SK-N-SH (cell line): Measurements from ENCODE around the gene SP4. TPM values are rescaled to one million over a fixed set of nuclear protein-coding genes. Genes with fewer than 3 reads are reported as not detected.

Source experiments
- CTCF ChIA-PET: fragments of 300-600, 350-600 bp; formaldehyde crosslinking; extraction: SDS; loops from one replicate; lab custom pipeline; 2021; lab: Yijun Ruan, JAX
- POLR2A ChIA-PET: fragments of 350-600 bp; sonication (Branson Sonifier 250); formaldehyde crosslinking; extraction: SDS; loops from one replicate; lab custom pipeline; 2020; ENCODE audit warnings: antibody characterized with exemption, inconsistent platforms; lab: Yijun Ruan, JAX
- DNase-seq: peaks from one replicate; pipeline ENCODE4 v3.0.0; 2012
- H2AFZ ChIP-seq: fragments of 200-600 bp; sonication (generic); 2 replicates; pipeline ENCODE4 v1.8.1; 2016; ENCODE audit warnings: antibody characterized with exemption, mild to moderate bottlenecking, low read depth
- H3F3A ChIP-seq: fragments of 200-600 bp; sonication (generic); replicated peaks from 2 replicates; pipeline ENCODE3; 2016; ENCODE audit warnings: antibody characterized with exemption, mild to moderate bottlenecking; ENCODE audit not compliant: insufficient read depth
- H3K27ac ChIP-seq, 2 experiments: fragments of 200-500 bp in 1 of 2; fragments of 200-600 bp in 1 of 2; sonication (Bioruptor generic) in 1 of 2; sonication (generic), shearing (Covaris generic) in 1 of 2; 2 replicates each; pipeline versions ENCODE4 v1.5.1 to v1.6.1; 2014 to 2016; ENCODE audit warnings: low read depth in 2 of 2, inconsistent platforms in 1 of 2, low read length in 1 of 2, mild to moderate bottlenecking in 1 of 2, mixed read lengths in 1 of 2
- H3K27me3 ChIP-seq: fragments of 200-600 bp; sonication (generic), shearing (Covaris generic); 2 replicates; pipeline ENCODE4 v1.6.1; 2016; ENCODE audit warnings: mixed run types; ENCODE audit not compliant: insufficient read depth
- H3K36me3 ChIP-seq, 2 experiments: fragments of 200-500 bp in 1 of 2; fragments of 200-600 bp in 1 of 2; sonication (Bioruptor generic) in 1 of 2; sonication (generic) in 1 of 2; replicated peaks in 1 of 2; 2 replicates each; pipeline versions ENCODE3 to v1.5.1; 2014 to 2016; ENCODE audit warnings: low read length in 1 of 2, mild to moderate bottlenecking in 1 of 2; ENCODE audit not compliant: insufficient read depth in 2 of 2, control insufficient read depth in 1 of 2
- H3K4me1 ChIP-seq, 2 experiments: fragments of 200-500 bp in 1 of 2; fragments of 200-600 bp in 1 of 2; sonication (Bioruptor generic) in 1 of 2; sonication (generic), shearing (Covaris generic) in 1 of 2; 2 replicates each; pipeline versions ENCODE4 v1.5.1 to v1.6.1; 2014 to 2016; ENCODE audit warnings: low read depth in 1 of 2, low read length in 1 of 2, mixed run types in 1 of 2; ENCODE audit not compliant: insufficient read depth in 2 of 2, control insufficient read depth in 1 of 2
- H3K4me2 ChIP-seq: fragments of 200-600 bp; sonication (generic), shearing (Covaris generic); 2 replicates; pipeline ENCODE4 v1.6.1; 2017; ENCODE audit warnings: mixed run types
- H3K4me3 ChIP-seq, 2 experiments: fragments of 200-500 bp in 1 of 2; fragments of 200-600 bp in 1 of 2; sonication (Bioruptor generic) in 1 of 2; sonication (generic), shearing (Covaris generic) in 1 of 2; 2 replicates each; pipeline versions ENCODE4 v1.5.1 to v1.8.1; 2014 to 2016; ENCODE audit warnings: low read depth in 2 of 2, inconsistent platforms in 1 of 2, low read length in 1 of 2, mild to moderate bottlenecking in 1 of 2, mixed read lengths in 1 of 2, moderate library complexity in 1 of 2
- H3K79me2 ChIP-seq: fragments of 200-600 bp; sonication (generic); 2 replicates; pipeline ENCODE4 v1.8.1; 2017; ENCODE audit warnings: mild to moderate bottlenecking; ENCODE audit not compliant: insufficient read depth
- H3K9ac ChIP-seq: fragments of 200-600 bp; sonication (generic); 2 replicates; pipeline ENCODE4 v1.6.1; 2017; ENCODE audit warnings: mixed run types
- H3K9me2 ChIP-seq: fragments of 200-600 bp; sonication (generic); 2 replicates; pipeline ENCODE4 v1.6.1; 2017; ENCODE audit warnings: mixed run types
- H3K9me3 ChIP-seq: fragments of 200-600 bp; sonication (generic); 2 replicates; pipeline ENCODE4 v1.6.1; 2017; ENCODE audit warnings: mixed run types, mild to moderate bottlenecking, moderate library complexity
- H4K20me1 ChIP-seq: fragments of 200-600 bp; sonication (generic); 2 replicates; pipeline ENCODE4 v1.6.1; 2017; ENCODE audit warnings: mild to moderate bottlenecking, mixed run types; ENCODE audit not compliant: insufficient read depth
- CHD2 ChIP-seq: fragments of 150-350 bp; IDR thresholded peaks from 2 replicates; pipeline ENCODE4 v1.6.1; 2018; ENCODE audit warnings: low read length; ENCODE audit not compliant: partially characterized antibody
- CTCF ChIP-seq: fragments of 200-600 bp; sonication (generic); IDR thresholded peaks from 2 replicates; pipeline ENCODE4 v1.6.1; 2017; ENCODE audit warnings: antibody characterized with exemption, mild to moderate bottlenecking, moderate library complexity
- ELF1 ChIP-seq: IDR thresholded peaks from 2 replicates; pipeline ENCODE4 v1.4.0; 2012
- FOXJ3 ChIP-seq: sonication (generic); formaldehyde crosslinking; IDR thresholded peaks from 2 replicates; pipeline ENCODE4 v1.5.1; 2020; ENCODE audit warnings: mild to moderate bottlenecking, missing genetic modification reagents
- FOXM1 ChIP-seq: IDR thresholded peaks from 2 replicates; pipeline ENCODE4 v1.4.0; 2012; ENCODE audit warnings: low read depth, mild to moderate bottlenecking
- GATA2 ChIP-seq: sonication (generic); formaldehyde crosslinking; IDR thresholded peaks from 2 replicates; pipeline ENCODE4 v1.5.0; 2020; ENCODE audit warnings: mild to moderate bottlenecking, missing genetic modification reagents
- IRF3 ChIP-seq: fragments of 150-350 bp; IDR thresholded peaks from 2 replicates; pipeline ENCODE4 v1.6.1; 2016; ENCODE audit warnings: mild to moderate bottlenecking, low read depth, low read length
- MAX ChIP-seq: IDR thresholded peaks from 2 replicates; pipeline ENCODE4 v1.4.0; 2012; ENCODE audit warnings: low read depth
- MEF2A ChIP-seq: IDR thresholded peaks from 2 replicates; pipeline ENCODE4 v1.4.0; 2012; ENCODE audit warnings: low read depth, borderline replicate concordance
- MXI1 ChIP-seq: IDR thresholded peaks from 2 replicates; pipeline ENCODE4 v1.6.1; 2012; ENCODE audit warnings: mild to moderate bottlenecking, low read depth, low read length, improper control_type of control experiment
- PBX3 ChIP-seq: IDR thresholded peaks from 2 replicates; pipeline ENCODE4; 2012
- RAD21 ChIP-seq: IDR thresholded peaks from 2 replicates; pipeline ENCODE4 v1.6.1; 2012; ENCODE audit warnings: mild to moderate bottlenecking, low read length
- RFX5 ChIP-seq: IDR thresholded peaks from 2 replicates; pipeline ENCODE4 v1.6.1; 2012; ENCODE audit warnings: mild to moderate bottlenecking, improper control_type of control experiment, low read length
- RXRA ChIP-seq: IDR thresholded peaks from 2 replicates; pipeline ENCODE4 v1.4.0; 2012; ENCODE audit warnings: low read depth, mild to moderate bottlenecking, borderline replicate concordance
- SMC3 ChIP-seq: IDR thresholded peaks from 2 replicates; pipeline ENCODE4 v1.6.1; 2012; ENCODE audit warnings: low read depth, low read length, improper control_type of control experiment
- TAF1 ChIP-seq: IDR thresholded peaks from 2 replicates; pipeline ENCODE4 v1.6.1; 2012; ENCODE audit warnings: low read depth, mild to moderate bottlenecking, low read length, moderate library complexity, borderline replicate concordance
- TEAD4 ChIP-seq: IDR thresholded peaks from 2 replicates; pipeline ENCODE4 v1.4.0; 2012; ENCODE audit warnings: mild to moderate bottlenecking, borderline replicate concordance; ENCODE audit not compliant: insufficient read depth
- USF2 ChIP-seq: fragments of 150-350 bp; IDR thresholded peaks from 2 replicates; pipeline ENCODE4 v1.6.1; 2017; ENCODE audit warnings: antibody characterized with exemption, low read length, low read depth, borderline replicate concordance
- YY1 ChIP-seq: IDR thresholded peaks from 2 replicates; pipeline ENCODE4 v1.4.0; 2012; ENCODE audit warnings: low read depth, mild to moderate bottlenecking
- WGBS: methylation state at CpG from one replicate; pipeline ENCODE4 v1.1.6; 2017; ENCODE audit warnings: low lambda C conversion rate; 5-methylcytosine and 5-hydroxymethylcytosine counted together
- polyA plus RNA-seq, 3 experiments: library from polyadenylated mRNA; depleted of rRNA; stranded (reverse); fragments of >200 nt; gene quantifications; 2 replicates each; pipeline ENCODE4 v1.2.3, GENCODE V29; 2012

SP4 gene
- polyA plus RNA-seq, 1 of the 3 experiments (the other 2 are of a cell fraction): 1.1 TPM

GRCh38 chr7:21427182-21427870 lies 557 bp upstream of the SP4 start (continued):
- no peak for TF ChIP-seq TEAD4
- TF ChIP-seq RFX5: peak; percentile 72
- no peak for TF ChIP-seq GATA2 (CRISPR knock-in tag)
- no peak; the same call in 1 of the 2 replicates for TF ChIP-seq RAD21
- TF ChIP-seq USF2: no peak
- TF ChIP-seq IRF3: no peak; the same call in 1 of the 2 replicates
- TF ChIP-seq SMC3: no peak
- peak; percentile 99 for TF ChIP-seq MXI1
- peak; percentile 88 for TF ChIP-seq CHD2

GRCh38 chr7:21428659-21428941 lies 717 bp downstream of the SP4 start:
- Histone ChIP-seq H3K27me3 (no peaks in the 10 kb centered on the region), H3K4me2 (peak overlapping the region; percentile 77), H3F3A (peaks cover 12% of the 10 kb centered on the region), H3K9me3 (no peaks in the 10 kb centered on the region), H2AFZ (peak overlapping the region; percentile 90), H3K79me2 (no peaks in the 10 kb centered on the region), H3K9ac (peak overlapping the region; percentile 96), H3K4me1 (peaks cover 0 to 28% of the 10 kb centered on the region in 2 experiments; a peak in 2 of 4 replicates), H4K20me1 (no peaks in the 10 kb centered on the region), H3K4me3 (peak overlapping the region; percentile 93 to 100), H3K36me3 (peaks cover 0 to 2% of the 10 kb centered on the region in 2 experiments), H3K9me2 (no peaks in the 10 kb centered on the region), H3K27ac (peak overlapping the region; percentile 91 to 95)
- POLR2A ChIA-PET: no interaction called here
- DNase-seq: no peak
- TF ChIP-seq FOXM1 (no peak), YY1 (no peak), TAF1 (no peak)
- 3% methylated on average over 5 of the region's 5 CpGs for WGBS
- CTCF ChIA-PET: no interaction called here

GRCh38 chr7:21429021-21429420 lies 1.1 kb downstream of the SP4 start:
- DNase-seq: no peak
- peak overlapping the region; percentile 90 for H2AFZ ChIP-seq
- H3K36me3 ChIP-seq: peaks cover 0 to 2% of the 10 kb centered on the region in 2 experiments
- H3K79me2 ChIP-seq: no peaks in the 10 kb centered on the region
- peak overlapping the region; percentile 77 for H3K4me2 ChIP-seq
- peaks cover 12% of the 10 kb centered on the region for H3F3A ChIP-seq
- H3K9me2 ChIP-seq: no peaks in the 10 kb centered on the region
- H3K9me3 ChIP-seq: no peaks in the 10 kb centered on the region
- H3K9ac ChIP-seq: peak overlapping the region; percentile 96; the same call in 1 of the 2 replicates
- H3K27me3 ChIP-seq: no peaks in the 10 kb centered on the region
- whole genome bisulfite sequencing: 74% methylated on average over 3 of the region's 3 CpGs
- peaks cover 0 to 28% of the 10 kb centered on the region in 2 experiments; a peak in 2 of 4 replicates for H3K4me1 ChIP-seq
- CTCF ChIA-PET: interaction anchor here (1.8 kb wide), 1 partner anchor 11 kb away, joined by 4 read pairs; no protein-coding TSS in a partner anchor
- no peaks in the 10 kb centered on the region for H4K20me1 ChIP-seq
- peak overlapping the region; percentile 93 to 100 for H3K4me3 ChIP-seq
- TF ChIP-seq YY1 (no peak), FOXJ3 (CRISPR knock-in tag) (no peak), USF2 (no peak), MEF2A (no peak), CTCF (no peak), ELF1 (no peak), RXRA (no peak), MAX (no peak), PBX3 (no peak)
- TF ChIP-seq, all 33 proteins: peak for 0
- peak overlapping the region; percentile 91 to 95; a peak in 2 of 4 replicates for H3K27ac ChIP-seq
- POLR2A ChIA-PET: no interaction called here
